ENCODE results near the gene SNX25.

Gene SNX25

DNA sequence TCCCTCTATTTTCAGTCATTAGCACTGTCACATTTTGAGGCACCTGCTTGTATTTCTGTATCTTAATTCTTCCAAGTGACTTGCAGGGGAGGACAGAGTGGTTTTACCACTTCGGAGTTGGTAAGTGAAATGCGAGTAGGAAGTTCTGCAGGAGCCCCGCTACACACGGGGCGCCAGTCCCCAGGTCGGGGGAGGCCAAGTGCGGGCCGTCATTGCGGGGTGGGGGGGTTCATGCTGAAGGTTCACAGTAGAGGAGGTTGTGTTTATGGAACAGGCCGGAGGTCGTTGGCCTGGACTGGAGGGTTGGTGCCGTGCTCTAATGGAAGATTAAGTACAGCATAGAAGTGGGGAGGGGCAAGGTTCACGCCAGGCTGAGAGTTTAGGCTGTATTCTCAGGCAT, 142.3 kb downstream of the SNX25 start:
- H3K4me3 ChIP-seq (replicated peaks; ENCODE audit: low read depth, low read length) = no peak overlapping the region
- H3K36me3 ChIP-seq (ENCODE audit: control insufficient read depth, insufficient read depth, low read length) = peaks cover 27% of the 10 kb centered on the region
- no peak for TF ChIP-seq CTCF (IDR thresholded peaks at IDR 0.05; ENCODE audit: insufficient read depth, low read length, poor library complexity, severe bottlenecking)
- H3K27me3 ChIP-seq (replicated peaks; ENCODE audit: control insufficient read depth, insufficient read depth, low read length) = no peaks in the 10 kb centered on the region
- DNase-seq (ENCODE audit: extremely low read depth, insufficient read length) = no peak

GRCh38 chr4:185352202-185352601, 142.8 kb downstream of the SNX25 start:
- TF ChIP-seq CTCF (IDR thresholded peaks at IDR 0.05; ENCODE audit: insufficient read depth, low read length, poor library complexity, severe bottlenecking) = no peak
- H3K4me3 ChIP-seq (replicated peaks; ENCODE audit: low read depth, low read length) = no peak overlapping the region
- no peak for DNase-seq (ENCODE audit: extremely low read depth, insufficient read length)
- no peaks in the 10 kb centered on the region for H3K27me3 ChIP-seq (replicated peaks; ENCODE audit: control insufficient read depth, insufficient read depth, low read length)
- peaks cover 23% of the 10 kb centered on the region for H3K36me3 ChIP-seq (ENCODE audit: control insufficient read depth, insufficient read depth, low read length)

DNA sequence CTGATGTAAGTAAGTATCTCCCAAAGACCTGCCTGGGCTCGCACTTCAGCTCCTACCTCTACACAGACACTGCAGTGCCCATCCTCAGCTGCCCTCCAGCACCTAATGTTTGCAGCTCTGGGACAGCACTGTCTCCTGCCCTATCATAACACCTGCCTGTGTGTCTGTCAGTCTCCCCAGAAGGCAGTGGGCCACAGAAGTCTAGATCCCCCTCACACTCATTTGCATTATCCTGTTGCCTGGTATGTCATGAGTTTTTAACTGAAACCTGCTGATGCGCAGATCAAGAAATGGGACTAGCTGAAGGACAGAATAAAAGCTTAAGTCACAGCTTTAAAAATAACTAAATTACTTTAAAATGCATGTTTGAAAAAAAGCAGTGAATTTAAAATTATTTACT, 143.3 kb downstream of the SNX25 start:
- peaks cover 25% of the 10 kb centered on the region for H3K36me3 ChIP-seq (ENCODE audit: control insufficient read depth, insufficient read depth, low read length)
- H3K27me3 ChIP-seq (replicated peaks; ENCODE audit: control insufficient read depth, insufficient read depth, low read length) = no peaks in the 10 kb centered on the region
- DNase-seq (ENCODE audit: extremely low read depth, insufficient read length) = no peak
- H3K4me3 ChIP-seq (replicated peaks; ENCODE audit: low read depth, low read length) = no peak overlapping the region
- no peak for TF ChIP-seq CTCF (IDR thresholded peaks at IDR 0.05; ENCODE audit: insufficient read depth, low read length, poor library complexity, severe bottlenecking)

- no peak overlapping the region for H3K4me3 ChIP-seq (replicated peaks; ENCODE audit: low read depth, low read length)
- DNase-seq (ENCODE audit: extremely low read depth, insufficient read length) = no peak
- H3K27me3 ChIP-seq (replicated peaks; ENCODE audit: control insufficient read depth, insufficient read depth, low read length) = no peaks in the 10 kb centered on the region
- H3K36me3 ChIP-seq (ENCODE audit: control insufficient read depth, insufficient read depth, low read length) = peaks cover 23% of the 10 kb centered on the region
- no peak for TF ChIP-seq CTCF (IDR thresholded peaks at IDR 0.05; ENCODE audit: insufficient read depth, low read length, poor library complexity, severe bottlenecking)
Measured at GRCh38 chr4:185357211-185357610, 147.8 kb downstream of the SNX25 start.

DNA sequence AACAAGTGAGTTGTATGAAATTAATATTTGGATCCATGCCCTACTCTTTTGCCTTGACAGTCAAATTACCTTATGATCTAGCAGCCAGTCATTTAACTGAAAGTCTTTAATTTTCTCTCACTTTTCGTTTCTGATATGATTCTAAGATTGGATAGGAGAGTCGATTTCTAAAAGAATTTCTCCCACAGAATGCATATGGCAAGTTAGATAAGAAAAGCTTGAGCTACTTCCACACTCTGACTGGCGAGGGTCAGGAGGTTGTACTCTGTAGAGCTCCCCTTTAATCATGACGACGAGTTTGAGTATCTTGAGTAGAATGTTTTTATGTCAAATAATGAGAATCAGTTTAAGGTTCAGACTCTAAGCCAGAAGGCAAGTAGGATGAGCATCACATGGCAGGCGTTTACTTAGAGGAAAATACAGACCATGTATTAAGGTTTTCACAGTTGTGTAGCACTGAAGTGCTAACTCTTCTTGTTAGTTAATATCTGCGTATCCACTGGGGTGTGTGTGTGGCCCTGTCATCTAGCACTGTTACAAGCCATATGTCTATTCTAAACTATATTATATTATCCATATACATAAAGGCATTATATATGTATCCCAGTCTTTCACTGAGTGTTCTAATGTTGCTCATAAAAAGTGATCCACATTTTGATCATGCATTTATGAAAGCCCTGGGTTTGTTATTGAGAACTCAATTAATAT, 148.5 kb downstream of the SNX25 start:
- TF ChIP-seq CTCF (IDR thresholded peaks at IDR 0.05; ENCODE audit: insufficient read depth, low read length, poor library complexity, severe bottlenecking) = no peak
- no peak for DNase-seq (ENCODE audit: extremely low read depth, insufficient read length)
- Histone ChIP-seq H3K27me3 (replicated peaks; ENCODE audit: control insufficient read depth, insufficient read depth, low read length) (no peaks in the 10 kb centered on the region), H3K4me3 (replicated peaks; ENCODE audit: low read depth, low read length) (no peak overlapping the region), H3K36me3 (ENCODE audit: control insufficient read depth, insufficient read depth, low read length) (peaks cover 22% of the 10 kb centered on the region)

DNA sequence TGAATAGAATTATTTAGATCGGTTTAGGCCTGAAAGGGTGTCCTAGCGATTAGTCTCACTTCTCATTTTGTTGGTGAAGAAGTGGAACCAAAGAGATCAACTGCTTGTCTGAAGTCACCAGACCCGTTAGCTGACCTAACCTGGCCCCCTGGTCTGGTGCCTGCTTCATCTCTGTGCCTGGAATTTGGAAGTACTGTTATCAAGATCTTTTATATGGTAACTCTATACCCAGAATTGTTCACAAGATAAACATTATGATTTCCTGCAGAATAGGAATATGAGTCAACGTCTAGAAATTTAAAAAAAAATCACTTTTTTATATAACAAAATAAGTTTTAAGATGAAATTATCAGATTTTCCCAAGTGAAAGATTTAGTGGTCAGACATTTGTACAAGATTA, 149.1 kb downstream of the SNX25 start:
- no peak for TF ChIP-seq CTCF (IDR thresholded peaks at IDR 0.05; ENCODE audit: insufficient read depth, low read length, poor library complexity, severe bottlenecking)
- Histone ChIP-seq H3K36me3 (ENCODE audit: control insufficient read depth, insufficient read depth, low read length) (peaks cover 22% of the 10 kb centered on the region), H3K4me3 (replicated peaks; ENCODE audit: low read depth, low read length) (no peak overlapping the region), H3K27me3 (replicated peaks; ENCODE audit: control insufficient read depth, insufficient read depth, low read length) (no peaks in the 10 kb centered on the region)
- no peak for DNase-seq (ENCODE audit: extremely low read depth, insufficient read length)

All from GM06990 (cell line).